PC-3 (cell line): Measurements from ENCODE around the gene PTGES. TPM values are rescaled to one million over a fixed set of nuclear protein-coding genes. Genes with fewer than 3 reads are reported as not detected.

Experiments used
- ATAC-seq: fragments of 200-7000 bp; cut with Tn5 transposase; 2 replicates; pipeline ENCODE4 v1.9.1; 2020; ENCODE audit warnings: mild to moderate bottlenecking, moderate library complexity
- BruUV-seq: library from RNA; stranded (reverse); fragments of 400-500 nt; replicated peaks from 2 replicates; lab custom pipeline; 2021; lab: Mats Ljungman, UMichigan
- CTCF ChIA-PET: fragments of 300-600 bp; sonication (Branson Sonifier 250); formaldehyde crosslinking; loops from one replicate; lab custom pipeline; 2022; ENCODE audit warnings: antibody characterized with exemption; lab: Charles Lee
- POLR2A ChIA-PET: fragments of 300-600 bp; sonication (Branson Sonifier 250); formaldehyde crosslinking; loops from one replicate; lab custom pipeline; 2022; ENCODE audit warnings: antibody characterized with exemption; ENCODE audit not compliant: unreplicated experiment; lab: Charles Lee
- DNase-seq: peaks from one replicate; pipeline ENCODE4 v3.0.0-alpha.2; 2015
- H2AFZ ChIP-seq: fragments of 300-600 bp; sonication (generic); 2 replicates; pipeline ENCODE4 v1.6.0; 2016; ENCODE audit warnings: antibody characterized with exemption, low read length
- H3F3A ChIP-seq: fragments of 300-600 bp; sonication (generic); one replicate; pipeline ENCODE4 v1.6.0; 2017; ENCODE audit warnings: antibody characterized with exemption, low read length, control low read depth, mild to moderate bottlenecking; ENCODE audit not compliant: unreplicated experiment
- H3K27ac ChIP-seq: fragments of 300-600 bp; sonication (generic); 2 replicates; pipeline ENCODE4 v1.5.1; 2016; ENCODE audit warnings: mild to moderate bottlenecking, low read length
- H3K27me3 ChIP-seq: fragments of 300-600 bp; sonication (generic); 2 replicates; pipeline ENCODE4 v1.6.1; 2016; ENCODE audit warnings: low read length, mixed read lengths
- H3K36me3 ChIP-seq: fragments of 300-600 bp; sonication (generic); 2 replicates; pipeline ENCODE4 v1.6.1; 2016; ENCODE audit warnings: low read depth, mixed run types, low read length, mixed read lengths
- H3K4me1 ChIP-seq: fragments of 300-600 bp; sonication (generic); 2 replicates; pipeline ENCODE4 v1.5.1; 2016; ENCODE audit warnings: low read length; ENCODE audit not compliant: insufficient read depth
- H3K4me2 ChIP-seq: fragments of 300-600 bp; sonication (generic); 2 replicates; pipeline ENCODE4 v1.6.0; 2016; ENCODE audit warnings: low read length
- H3K4me3 ChIP-seq: fragments of 300-600 bp; sonication (generic); 2 replicates; pipeline ENCODE4 v1.5.1; 2016; ENCODE audit warnings: mild to moderate bottlenecking, low read length, mixed read lengths
- H3K79me2 ChIP-seq: fragments of 300-600 bp; sonication (generic); 2 replicates; pipeline ENCODE4 v1.6.1; 2017; ENCODE audit warnings: low read length, mixed read lengths
- H3K9ac ChIP-seq: fragments of 300-600 bp; sonication (generic); 2 replicates; pipeline ENCODE4 v1.6.0; 2016; ENCODE audit warnings: mild to moderate bottlenecking, low read length
- H3K9me2 ChIP-seq: fragments of 300-600 bp; sonication (generic); replicated peaks from 2 replicates; pipeline ENCODE4 v1.6.1; 2016; ENCODE audit warnings: mixed run types, low read length, mixed read lengths
- H3K9me3 ChIP-seq: fragments of 300-600 bp; sonication (generic); 2 replicates; pipeline ENCODE4 v1.6.1; 2016; ENCODE audit warnings: low read length, mixed read lengths
- H4K20me1 ChIP-seq: fragments of 300-600 bp; sonication (generic); 2 replicates; pipeline ENCODE4 v1.6.1; 2016; ENCODE audit warnings: low read length, mixed read lengths
- EZH2 ChIP-seq: fragments of 300-600 bp; sonication (generic); IDR thresholded peaks from one replicate; pipeline ENCODE4 v1.6.1; 2017; ENCODE audit warnings: antibody characterized with exemption, mild to moderate bottlenecking, low read length; ENCODE audit not compliant: unreplicated experiment
- EZH2phosphoT487 ChIP-seq: fragments of 300-600 bp; sonication (generic); IDR thresholded peaks from 2 replicates; pipeline ENCODE4 v1.6.1; 2018; ENCODE audit warnings: mild to moderate bottlenecking, antibody characterized with exemption, low read length, borderline replicate concordance
- intact Hi-C: fragments of 100-400 bp; cut with micrococcal nuclease; formaldehyde crosslinking; loops from 2 replicates; pipeline ENCODE4 v1.9.0; 2023
- total RNA-seq: library from RNA; depleted of rRNA; stranded (reverse); fragments of >200 nt; gene quantifications from 2 replicates; pipeline ENCODE4 v1.2.3, GENCODE V29; 2014
- TF ChIP-seq, protein P1 (sequence below): fragments of 300-600 bp; sonication (generic); conservative IDR thresholded peaks from 2 replicates; pipeline ENCODE4 v1.5.1; 2017; ENCODE audit warnings: antibody characterized with exemption, low read depth, mild to moderate bottlenecking, low read length

Gene PTGES
- total RNA-seq, 1 experiment from 2014 or later = 21.0 TPM

GRCh38 chr9:129697656-129698253 lies 55.1 kb downstream of the PTGES start:
- peak overlapping the region; percentile 60 for H3K4me3 ChIP-seq
- H3K27ac ChIP-seq = no peak overlapping the region
- H3K4me2 ChIP-seq = peak overlapping the region; percentile 84
- H3K27me3 ChIP-seq = no peaks in the 10 kb centered on the region
- H3K9ac ChIP-seq = peak overlapping the region; percentile 67
- no peak for TF ChIP-seq EZH2
- TF ChIP-seq EZH2phosphoT487 = no peak
- TF ChIP-seq, protein P1, sequence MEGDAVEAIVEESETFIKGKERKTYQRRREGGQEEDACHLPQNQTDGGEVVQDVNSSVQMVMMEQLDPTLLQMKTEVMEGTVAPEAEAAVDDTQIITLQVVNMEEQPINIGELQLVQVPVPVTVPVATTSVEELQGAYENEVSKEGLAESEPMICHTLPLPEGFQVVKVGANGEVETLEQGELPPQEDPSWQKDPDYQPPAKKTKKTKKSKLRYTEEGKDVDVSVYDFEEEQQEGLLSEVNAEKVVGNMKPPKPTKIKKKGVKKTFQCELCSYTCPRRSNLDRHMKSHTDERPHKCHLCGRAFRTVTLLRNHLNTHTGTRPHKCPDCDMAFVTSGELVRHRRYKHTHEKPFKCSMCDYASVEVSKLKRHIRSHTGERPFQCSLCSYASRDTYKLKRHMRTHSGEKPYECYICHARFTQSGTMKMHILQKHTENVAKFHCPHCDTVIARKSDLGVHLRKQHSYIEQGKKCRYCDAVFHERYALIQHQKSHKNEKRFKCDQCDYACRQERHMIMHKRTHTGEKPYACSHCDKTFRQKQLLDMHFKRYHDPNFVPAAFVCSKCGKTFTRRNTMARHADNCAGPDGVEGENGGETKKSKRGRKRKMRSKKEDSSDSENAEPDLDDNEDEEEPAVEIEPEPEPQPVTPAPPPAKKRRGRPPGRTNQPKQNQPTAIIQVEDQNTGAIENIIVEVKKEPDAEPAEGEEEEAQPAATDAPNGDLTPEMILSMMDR = no peak
- peak overlapping the region; percentile 76; the same call in 1 of the 2 replicates for H2AFZ ChIP-seq
- H3K36me3 ChIP-seq = no peaks in the 10 kb centered on the region
- no TSS peak for BruUV-seq
- ATAC-seq (no peak), DNase-seq (peak; percentile 6)
- H4K20me1 ChIP-seq = no peaks in the 10 kb centered on the region
- peaks cover 5% of the 10 kb centered on the region; the same call in 1 of the 2 replicates for H3K4me1 ChIP-seq
- ChIA-PET POLR2A (no interaction called here), CTCF (no interaction called here)
- intact Hi-C loops = no loop called here
- no peaks in the 10 kb centered on the region for H3K9me2 ChIP-seq
- no peaks in the 10 kb centered on the region for H3F3A ChIP-seq
- H3K9me3 ChIP-seq = no peaks in the 10 kb centered on the region
- H3K79me2 ChIP-seq = no peaks in the 10 kb centered on the region

DNA sequence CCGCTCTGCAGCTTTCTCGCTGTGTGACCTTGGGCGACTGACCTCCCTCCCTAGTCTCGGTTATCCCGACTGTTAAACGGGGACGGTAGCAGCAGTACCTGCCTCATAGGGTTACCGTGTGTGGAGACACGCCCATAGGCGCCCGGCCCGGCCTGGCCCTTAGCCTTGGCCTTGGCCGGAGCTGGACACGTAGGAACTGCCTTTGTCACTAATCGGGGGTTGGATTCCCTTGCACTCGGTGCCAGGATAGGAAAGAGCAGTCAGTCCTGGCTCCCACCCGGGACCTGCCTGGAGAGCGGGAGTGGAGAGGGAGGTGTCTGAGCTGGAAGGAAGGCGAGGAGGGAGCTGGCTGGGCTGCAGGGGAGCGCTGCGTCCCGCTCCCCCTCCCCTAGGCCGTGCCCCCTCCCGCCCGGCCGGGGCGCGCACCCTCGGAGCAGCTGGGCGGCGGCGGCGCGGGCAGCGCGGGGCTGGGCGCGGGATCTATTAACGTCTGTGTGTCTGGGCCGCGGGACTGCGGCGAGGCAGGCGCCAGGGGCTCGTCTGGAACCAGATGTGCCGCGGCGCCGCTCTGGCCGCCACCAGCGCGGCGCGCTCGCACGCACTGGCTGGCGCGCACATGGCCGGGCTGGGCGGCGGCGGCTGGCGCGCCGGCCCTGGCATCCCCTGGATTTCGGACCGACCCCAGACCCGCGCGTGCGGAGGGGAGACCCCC lies 55.7 kb downstream of the PTGES start:
- peak overlapping the region; percentile 84 for H3K4me2 ChIP-seq
- ChIA-PET POLR2A (no interaction called here), CTCF (no interaction called here)
- TF ChIP-seq EZH2phosphoT487 (no peak), EZH2 (no peak)
- TF ChIP-seq, protein P1 = no peak
- no peaks in the 10 kb centered on the region for H3K36me3 ChIP-seq
- H3K79me2 ChIP-seq = no peaks in the 10 kb centered on the region
- no peak overlapping the region for H3K27ac ChIP-seq
- H3F3A ChIP-seq = no peaks in the 10 kb centered on the region
- intact Hi-C loops = no loop called here
- ATAC-seq = peak; percentile 56
- H3K9me3 ChIP-seq = no peaks in the 10 kb centered on the region
- no peaks in the 10 kb centered on the region; the same call in 1 of the 2 replicates for H3K4me1 ChIP-seq
- DNase-seq = peak; percentile 2
- peak overlapping the region; percentile 60 for H3K4me3 ChIP-seq
- H3K27me3 ChIP-seq = no peaks in the 10 kb centered on the region
- no peaks in the 10 kb centered on the region for H3K9me2 ChIP-seq
- no peaks in the 10 kb centered on the region for H4K20me1 ChIP-seq
- peak overlapping the region; percentile 67 for H3K9ac ChIP-seq
- BruUV-seq = no TSS peak
- peak overlapping the region; percentile 76 for H2AFZ ChIP-seq

GRCh38 chr9:129695870-129696269 lies 57.0 kb downstream of the PTGES start:
- Histone ChIP-seq H3K4me3 (no peak overlapping the region), H4K20me1 (no peaks in the 10 kb centered on the region), H3K36me3 (no peaks in the 10 kb centered on the region), H3K9me3 (no peaks in the 10 kb centered on the region), H3K4me1 (no peaks in the 10 kb centered on the region; the same call in 1 of the 2 replicates), H3K79me2 (no peaks in the 10 kb centered on the region), H3K27me3 (no peaks in the 10 kb centered on the region), H3K9me2 (no peaks in the 10 kb centered on the region), H3K27ac (no peak overlapping the region), H3K4me2 (no peak overlapping the region), H2AFZ (no peak overlapping the region), H3K9ac (no peak overlapping the region), H3F3A (no peaks in the 10 kb centered on the region)
- ATAC-seq (no peak), DNase-seq (no peak)
- intact Hi-C loops = no loop called here
- POLR2A ChIA-PET = no interaction called here
- BruUV-seq = no TSS peak
- CTCF ChIA-PET = no interaction called here
- TF ChIP-seq EZH2 (no peak), EZH2phosphoT487 (no peak)
- TF ChIP-seq, protein P1 = no peak
